Stomach smooth muscle (tissue), 2 donors: ENCODE data around the gene KRT85.

Experiments used
- H3K27ac ChIP-seq: one replicate; pipeline ENCODE4 v1.7.0; 2013; ENCODE audit warnings: mild to moderate bottlenecking, low read length, inconsistent platforms
- H3K27me3 ChIP-seq, 2 donors: one replicate each; pipeline ENCODE4 v1.7.0; 2013; ENCODE audit warnings: low read length in 2 of 2; ENCODE audit not compliant: insufficient read depth in 2 of 2, control insufficient read depth in 1 of 2
- H3K36me3 ChIP-seq, 2 donors: one replicate each; pipeline ENCODE4 v1.7.0; 2013; ENCODE audit warnings: low read length in 2 of 2; ENCODE audit not compliant: control insufficient read depth in 2 of 2, insufficient read depth in 2 of 2
- H3K4me1 ChIP-seq: one replicate; pipeline ENCODE4 v1.7.0; 2013; ENCODE audit warnings: low read length; ENCODE audit not compliant: control insufficient read depth, insufficient read depth
- H3K4me3 ChIP-seq, 2 donors: one replicate each; pipeline ENCODE4 v1.7.0; 2013; ENCODE audit warnings: low read length in 2 of 2
- H3K9ac ChIP-seq, 2 donors: one replicate each; pipeline ENCODE4 v1.7.0; 2013; ENCODE audit warnings: low read length in 2 of 2, mild to moderate bottlenecking in 1 of 2
- H3K9me3 ChIP-seq, 2 donors: one replicate each; pipeline ENCODE4 v1.7.0; 2013; ENCODE audit warnings: low read length in 2 of 2; ENCODE audit not compliant: control insufficient read depth in 2 of 2
- donor health status: healthy.
- donor health status: Pancreatic carcinoma.

Gene KRT85

DNA sequence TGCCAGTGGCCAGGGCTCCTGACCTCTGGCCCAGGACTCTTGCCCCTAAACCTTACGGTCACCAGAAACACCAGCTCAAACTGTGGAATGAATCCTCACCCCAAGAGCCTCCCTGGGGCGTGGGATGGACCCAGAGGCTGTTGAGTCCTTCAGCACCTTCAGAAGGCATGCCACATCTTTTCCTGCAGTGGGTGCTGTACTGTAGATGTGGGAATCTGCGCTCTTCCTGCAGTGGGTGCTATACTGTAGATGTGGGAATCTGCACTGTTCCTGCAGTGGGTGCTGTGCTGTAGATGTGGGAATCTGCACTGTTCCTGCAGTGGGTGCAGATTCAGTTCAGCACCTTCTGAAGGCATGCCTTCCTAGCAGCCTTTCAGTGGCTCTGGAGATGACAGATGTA lies 37.7 kb upstream of the KRT85 start:
- H3K4me1 ChIP-seq = no peaks in the 10 kb centered on the region
- H3K9ac ChIP-seq = no peak overlapping the region
- H3K36me3 ChIP-seq = no peaks in the 10 kb centered on the region
- no peaks in the 10 kb centered on the region for H3K9me3 ChIP-seq
- H3K27me3 ChIP-seq = peaks cover 0 to 3% of the 10 kb centered on the region in 2 donors
- H3K27ac ChIP-seq = no peak overlapping the region
- H3K4me3 ChIP-seq = no peak overlapping the region

DNA sequence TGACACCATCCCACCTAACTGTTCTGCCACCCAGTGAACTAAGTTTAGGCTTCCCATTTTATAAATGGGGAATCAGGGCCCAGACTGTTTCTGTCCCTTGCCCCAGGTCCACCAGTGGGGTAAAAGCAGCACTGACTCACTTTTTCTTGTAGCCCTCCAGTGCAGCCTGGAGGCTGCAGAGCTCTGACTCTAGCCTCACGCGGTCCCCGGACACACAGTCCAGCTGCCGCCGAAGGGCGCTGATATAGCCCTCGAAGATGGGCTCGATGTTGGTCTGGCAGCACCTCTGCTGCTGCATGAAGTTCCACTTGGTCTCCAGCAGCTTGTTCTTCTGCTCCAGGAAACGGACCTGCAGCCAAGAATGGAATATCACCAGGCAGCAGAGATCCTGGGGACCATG lies 36.3 kb upstream of the KRT85 start:
- Histone ChIP-seq H3K36me3 (no peaks in the 10 kb centered on the region), H3K27ac (no peak overlapping the region), H3K27me3 (peaks cover 0 to 5% of the 10 kb centered on the region in 2 donors), H3K4me3 (no peak overlapping the region), H3K9me3 (no peaks in the 10 kb centered on the region), H3K9ac (no peak overlapping the region), H3K4me1 (no peaks in the 10 kb centered on the region)

GRCh38 chr12:52402873-52403540 lies 35.7 kb upstream of the KRT85 start:
- H3K27ac ChIP-seq = no peak overlapping the region
- peaks cover 0 to 5% of the 10 kb centered on the region in 2 donors for H3K27me3 ChIP-seq
- H3K4me1 ChIP-seq = no peaks in the 10 kb centered on the region

DNA sequence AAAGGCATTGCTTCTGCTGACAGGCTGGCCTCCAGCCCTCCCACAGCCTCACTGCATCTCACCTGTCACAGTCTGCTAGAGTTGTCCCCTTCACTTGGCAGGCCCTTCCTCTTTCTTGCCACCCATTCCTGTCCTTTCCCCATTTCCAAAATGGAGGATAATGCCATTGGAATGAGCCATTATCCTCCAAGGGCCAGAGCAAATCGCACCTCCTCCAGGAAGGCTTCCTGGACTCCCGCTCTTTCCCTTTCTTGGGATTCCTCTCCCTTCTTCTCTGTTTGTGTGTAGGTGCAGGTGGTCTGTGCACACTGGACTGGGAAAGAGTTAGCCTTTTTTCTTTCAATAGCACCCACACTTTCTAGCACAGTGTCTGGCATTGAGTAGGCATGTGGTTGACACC lies 35.1 kb upstream of the KRT85 start:
- Histone ChIP-seq H3K36me3 (no peaks in the 10 kb centered on the region), H3K4me1 (no peaks in the 10 kb centered on the region), H3K27ac (no peak overlapping the region), H3K4me3 (no peak overlapping the region), H3K9me3 (no peaks in the 10 kb centered on the region), H3K9ac (no peak overlapping the region), H3K27me3 (peaks cover 0 to 5% of the 10 kb centered on the region in 2 donors)

More at GRCh38 chr12:52402873-52403540, 35.7 kb upstream of the KRT85 start:
- Histone ChIP-seq H3K9ac (no peak overlapping the region), H3K9me3 (no peaks in the 10 kb centered on the region), H3K4me3 (no peak overlapping the region), H3K36me3 (no peaks in the 10 kb centered on the region)

- H3K4me1 ChIP-seq = no peaks in the 10 kb centered on the region
- no peak overlapping the region for H3K4me3 ChIP-seq
- H3K36me3 ChIP-seq = no peaks in the 10 kb centered on the region
- no peaks in the 10 kb centered on the region for H3K9me3 ChIP-seq
- H3K9ac ChIP-seq = no peak overlapping the region
- peaks cover 0 to 5% of the 10 kb centered on the region in 2 donors for H3K27me3 ChIP-seq
- no peak overlapping the region for H3K27ac ChIP-seq
Observed at GRCh38 chr12:52401926-52402325, 34.6 kb upstream of the KRT85 start.

- Histone ChIP-seq H3K9me3 (no peaks in the 10 kb centered on the region), H3K4me3 (no peak overlapping the region), H3K27ac (no peak overlapping the region), H3K4me1 (no peaks in the 10 kb centered on the region), H3K36me3 (no peaks in the 10 kb centered on the region), H3K9ac (no peak overlapping the region), H3K27me3 (peaks cover 0 to 5% of the 10 kb centered on the region in 2 donors)
Observed at GRCh38 chr12:52401526-52401925, 34.2 kb upstream of the KRT85 start.

GRCh38 chr12:52400906-52401305 lies 33.6 kb upstream of the KRT85 start:
- H3K27me3 ChIP-seq = peaks cover 0 to 6% of the 10 kb centered on the region in 2 donors
- H3K9me3 ChIP-seq = no peaks in the 10 kb centered on the region
- H3K27ac ChIP-seq = no peak overlapping the region
- no peak overlapping the region for H3K4me3 ChIP-seq
- no peaks in the 10 kb centered on the region for H3K36me3 ChIP-seq
- no peak overlapping the region for H3K9ac ChIP-seq
- no peaks in the 10 kb centered on the region for H3K4me1 ChIP-seq

- Histone ChIP-seq H3K9ac (no peak overlapping the region), H3K4me3 (no peak overlapping the region), H3K9me3 (no peaks in the 10 kb centered on the region), H3K27me3 (peaks cover 0 to 6% of the 10 kb centered on the region in 2 donors), H3K4me1 (no peaks in the 10 kb centered on the region), H3K27ac (no peak overlapping the region), H3K36me3 (no peaks in the 10 kb centered on the region)
Observed at GRCh38 chr12:52399756-52400155, 32.5 kb upstream of the KRT85 start.

- H3K27ac ChIP-seq = no peak overlapping the region
- peaks cover 0 to 6% of the 10 kb centered on the region in 2 donors for H3K27me3 ChIP-seq
- H3K4me1 ChIP-seq = no peaks in the 10 kb centered on the region
- no peak overlapping the region for H3K9ac ChIP-seq
- no peak overlapping the region for H3K4me3 ChIP-seq
- no peaks in the 10 kb centered on the region for H3K9me3 ChIP-seq
- H3K36me3 ChIP-seq = no peaks in the 10 kb centered on the region
Observed at GRCh38 chr12:52398176-52398575, 30.9 kb upstream of the KRT85 start.

GRCh38 chr12:52396656-52397055 lies 29.4 kb upstream of the KRT85 start:
- no peak overlapping the region for H3K9ac ChIP-seq
- peaks cover 0 to 6% of the 10 kb centered on the region in 2 donors for H3K27me3 ChIP-seq
- H3K36me3 ChIP-seq = no peaks in the 10 kb centered on the region
- H3K4me3 ChIP-seq = no peak overlapping the region
- H3K27ac ChIP-seq = no peak overlapping the region
- H3K9me3 ChIP-seq = no peaks in the 10 kb centered on the region
- H3K4me1 ChIP-seq = peaks cover 3% of the 10 kb centered on the region

DNA sequence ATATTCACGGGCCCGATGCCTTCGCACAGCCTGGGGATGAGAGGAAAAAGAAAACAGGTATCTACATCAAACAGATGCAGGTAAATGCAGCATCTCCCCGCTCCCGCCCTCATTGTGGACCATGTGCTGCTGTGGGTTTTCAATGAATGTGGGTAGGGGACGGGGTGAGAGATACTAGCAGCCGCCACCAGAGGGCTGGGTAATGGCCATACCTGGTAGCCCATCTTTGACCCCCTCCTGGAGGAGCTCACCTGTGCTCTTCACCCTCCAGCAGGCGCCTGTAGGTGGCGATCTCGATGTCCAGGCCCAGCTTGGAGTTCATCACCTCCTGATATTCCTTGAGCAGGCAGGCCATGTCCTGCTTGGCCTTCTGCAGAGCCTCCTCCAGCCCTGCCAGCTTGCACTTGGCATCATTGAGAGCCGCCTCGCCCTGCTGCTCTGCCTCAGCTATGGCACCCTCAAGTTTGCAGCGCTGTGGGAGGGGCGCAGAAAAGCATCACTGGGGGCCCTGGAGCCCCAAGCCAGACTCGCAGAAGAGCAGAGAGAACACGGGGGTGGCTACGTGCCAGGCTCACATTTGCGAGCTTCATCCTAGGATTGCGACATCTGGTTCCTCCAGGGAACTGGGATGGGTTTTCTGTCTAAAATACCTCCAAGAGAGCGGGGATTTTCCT lies 28.6 kb upstream of the KRT85 start:
- Histone ChIP-seq H3K4me1 (peaks cover 10% of the 10 kb centered on the region), H3K9me3 (no peaks in the 10 kb centered on the region), H3K9ac (no peak overlapping the region), H3K36me3 (no peaks in the 10 kb centered on the region), H3K27ac (no peak overlapping the region), H3K27me3 (peaks cover 0 to 6% of the 10 kb centered on the region in 2 donors), H3K4me3 (no peak overlapping the region)
